GM23248 (cell line): ENCODE measurements around the gene CHST4. TPM values are rescaled to one million over a fixed set of nuclear protein-coding genes. Genes with fewer than 3 reads are reported as not detected.
"Not testable (repeated sequence)": the region's sequence is repeated elsewhere in the genome, so short reads cannot be mapped to it uniquely, and the experiment has no call there.

ENCODE experiments used
- DNase-seq: peaks from one replicate; pipeline ENCODE4 v3.0.0-alpha.2; 2015
- H2AFZ ChIP-seq: fragments of 200-600 bp; sonication (generic); 2 replicates; pipeline ENCODE4 v1.6.1; 2016; ENCODE audit warnings: antibody characterized with exemption
- H3F3A ChIP-seq: fragments of 200-600 bp; sonication (generic); 2 replicates; pipeline ENCODE4 v1.6.1; 2016; ENCODE audit warnings: mild to moderate bottlenecking, antibody characterized with exemption, mixed run types; ENCODE audit not compliant: insufficient read depth
- H3K27ac ChIP-seq: fragments of 200-600 bp; sonication (generic); 2 replicates; pipeline ENCODE4 v1.5.1; 2016; ENCODE audit warnings: mild to moderate bottlenecking
- H3K27me3 ChIP-seq: fragments of 200-600 bp; sonication (generic); replicated peaks from 2 replicates; pipeline ENCODE4 v1.6.1; 2016; ENCODE audit warnings: mild to moderate bottlenecking; ENCODE audit not compliant: insufficient read depth
- H3K36me3 ChIP-seq: fragments of 200-600 bp; sonication (generic); 2 replicates; pipeline ENCODE4 v1.6.1; 2016; ENCODE audit warnings: low read depth, mild to moderate bottlenecking
- H3K4me1 ChIP-seq: fragments of 200-600 bp; sonication (generic); 2 replicates; pipeline ENCODE4 v1.6.1; 2016; ENCODE audit warnings: mild to moderate bottlenecking; ENCODE audit not compliant: insufficient read depth
- H3K4me2 ChIP-seq: fragments of 200-600 bp; sonication (generic); one replicate; pipeline ENCODE4 v1.6.1; 2016; ENCODE audit warnings: mild to moderate bottlenecking; ENCODE audit not compliant: unreplicated experiment
- H3K4me3 ChIP-seq: fragments of 200-600 bp; sonication (generic); 2 replicates; pipeline ENCODE4 v1.5.1; 2016; ENCODE audit warnings: mild to moderate bottlenecking
- H3K79me2 ChIP-seq: fragments of 200-600 bp; sonication (generic); 2 replicates; pipeline ENCODE4 v1.6.1; 2016; ENCODE audit warnings: mild to moderate bottlenecking; ENCODE audit not compliant: insufficient read depth
- H3K9ac ChIP-seq: fragments of 200-600 bp; sonication (generic); 2 replicates; pipeline ENCODE4 v1.6.1; 2016; ENCODE audit warnings: mild to moderate bottlenecking
- H3K9me2 ChIP-seq: fragments of 200-600 bp; sonication (generic); 2 replicates; pipeline ENCODE4 v1.6.1; 2016; ENCODE audit warnings: mixed run types, mild to moderate bottlenecking, moderate library complexity; ENCODE audit not compliant: insufficient read depth
- H3K9me3 ChIP-seq: fragments of 200-600 bp; sonication (generic); one replicate; pipeline ENCODE4 v1.6.1; 2017; ENCODE audit warnings: low read depth
- H4K20me1 ChIP-seq: fragments of 200-600 bp; sonication (generic); 2 replicates; pipeline ENCODE4 v1.6.0; 2016; ENCODE audit not compliant: insufficient read depth
- EZH2 ChIP-seq: fragments of 200-600 bp; sonication (generic); IDR thresholded peaks from 2 replicates; pipeline ENCODE4 v1.6.1; 2018; ENCODE audit warnings: antibody characterized with exemption, mild to moderate bottlenecking; ENCODE audit not compliant: insufficient read depth, poor library complexity, severe bottlenecking
- EZH2phosphoT487 ChIP-seq: fragments of 200-600 bp; sonication (generic); IDR thresholded peaks from 2 replicates; pipeline ENCODE4 v1.6.1; 2018; ENCODE audit warnings: antibody characterized with exemption, moderate library complexity, mild to moderate bottlenecking, low read depth; ENCODE audit not compliant: insufficient read depth
- WGBS, 2 experiments: methylation state at CpG; one replicate each; pipeline ENCODE4 v1.1.6; 2015 to 2017; ENCODE audit warnings: low lambda C conversion rate in 2 of 2, low coverage in 1 of 2; ENCODE audit errors: missing lambda C conversion rate in 2 of 2; 5-methylcytosine and 5-hydroxymethylcytosine counted together
- in situ Hi-C: fragments of 300-500 bp; cut with MboI; formaldehyde crosslinking; loops from 2 replicates; pipeline ENCODE4 v1.15.0; 2020
- polyA plus RNA-seq: library from polyadenylated mRNA; unstranded; fragments of >200 nt; fragmentation: Nextera tagmentation; extraction: Ambion mirVana; gene quantifications from 2 replicates; pipeline ENCODE4 v1.2.1, GENCODE V29; 2016
- total RNA-seq: library from RNA; depleted of rRNA; stranded (reverse); fragments of >200 nt; shearing (Covaris generic); gene quantifications from 2 replicates; pipeline ENCODE4 v1.2.3, GENCODE V29; 2014

Gene CHST4
- total and polyA plus RNA-seq, 2 experiments from 2014 or later, result not detected

DNA sequence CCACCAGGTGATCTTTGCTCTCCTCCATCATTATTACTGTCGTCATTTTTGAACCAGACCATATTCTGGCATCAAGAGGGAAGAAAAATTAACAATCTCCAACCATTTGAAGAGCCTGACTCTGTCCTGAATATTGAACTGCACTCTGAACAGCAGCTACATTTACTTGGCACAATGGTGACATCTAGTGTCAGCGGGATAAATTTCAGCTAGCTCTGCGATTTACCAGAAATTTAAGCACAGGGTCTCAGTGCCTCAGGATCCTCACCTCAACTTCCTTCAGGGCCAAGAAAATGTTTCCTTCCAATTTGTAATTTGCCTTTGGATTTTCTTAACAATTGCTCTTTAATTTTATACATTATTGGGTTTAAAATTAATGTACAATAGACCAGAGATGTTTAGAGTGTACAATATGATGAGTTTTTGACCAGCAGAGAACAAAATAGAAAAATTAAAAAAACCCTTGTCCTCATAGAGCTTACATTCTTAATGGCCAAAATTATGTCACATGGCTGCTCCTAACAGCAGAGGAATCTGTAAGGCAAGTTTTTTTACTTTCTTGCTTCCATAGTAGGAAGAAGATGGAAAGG, 26.4 kb upstream of the CHST4 start:
- no peaks in the 10 kb centered on the region for H3K9me2 ChIP-seq
- H3K9ac ChIP-seq, result no peak overlapping the region
- H4K20me1 ChIP-seq, result no peaks in the 10 kb centered on the region
- no peak overlapping the region for H3K4me3 ChIP-seq
- DNase-seq, result peak; percentile 71
- no peaks in the 10 kb centered on the region for H3K79me2 ChIP-seq
- no peaks in the 10 kb centered on the region for H3K36me3 ChIP-seq
- no peak overlapping the region for H3K4me2 ChIP-seq
- TF ChIP-seq EZH2 (no peak), EZH2phosphoT487 (no peak)
- H3K27me3 ChIP-seq, result no peaks in the 10 kb centered on the region
- H3K27ac ChIP-seq, result no peak overlapping the region
- no peaks in the 10 kb centered on the region for H3F3A ChIP-seq
- in situ Hi-C loops, result loop anchor here (5.0 kb wide), 1 partner anchor 83 kb away; no protein-coding TSS in a partner anchor
- no peaks in the 10 kb centered on the region for H3K9me3 ChIP-seq
- H2AFZ ChIP-seq, result no peak overlapping the region
- H3K4me1 ChIP-seq, result no peaks in the 10 kb centered on the region
- 1 to 3% methylated on average over 3 of the region's 3 CpGs for WGBS, 2 experiments

DNA sequence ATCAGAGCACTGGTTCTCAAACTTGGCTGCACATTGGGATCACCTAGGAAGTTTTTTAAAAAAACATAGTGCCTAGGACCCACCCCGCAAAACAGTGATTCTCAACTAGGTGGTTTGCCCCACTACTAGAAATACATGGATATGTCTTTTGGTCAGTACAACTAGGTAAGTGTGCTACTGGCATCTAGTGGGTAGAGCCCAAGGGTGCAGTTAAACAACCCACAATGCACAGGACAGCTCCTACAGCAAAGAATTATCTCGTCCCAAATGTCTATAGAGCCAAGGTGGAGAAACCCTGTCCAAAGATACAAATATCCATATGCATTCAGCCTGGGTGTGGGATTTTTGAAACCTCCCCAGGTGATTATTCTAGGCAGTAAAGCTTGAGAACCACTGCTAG, 25.3 kb upstream of the CHST4 start:
- Histone ChIP-seq H3K9ac (no peak overlapping the region), H4K20me1 (no peaks in the 10 kb centered on the region), H3K4me1 (no peaks in the 10 kb centered on the region), H3K9me2 (no peaks in the 10 kb centered on the region), H3K36me3 (no peaks in the 10 kb centered on the region), H3F3A (no peaks in the 10 kb centered on the region), H3K9me3 (no peaks in the 10 kb centered on the region), H3K27ac (no peak overlapping the region), H2AFZ (no peak overlapping the region), H3K27me3 (no peaks in the 10 kb centered on the region), H3K4me3 (no peak overlapping the region), H3K4me2 (no peak overlapping the region), H3K79me2 (no peaks in the 10 kb centered on the region)
- DNase-seq, result no peak
- in situ Hi-C loops, result no loop called here
- 32 to 46% methylated on average over 2 of the region's 2 CpGs for WGBS, 2 experiments
- TF ChIP-seq EZH2 (no peak), EZH2phosphoT487 (no peak)

DNA sequence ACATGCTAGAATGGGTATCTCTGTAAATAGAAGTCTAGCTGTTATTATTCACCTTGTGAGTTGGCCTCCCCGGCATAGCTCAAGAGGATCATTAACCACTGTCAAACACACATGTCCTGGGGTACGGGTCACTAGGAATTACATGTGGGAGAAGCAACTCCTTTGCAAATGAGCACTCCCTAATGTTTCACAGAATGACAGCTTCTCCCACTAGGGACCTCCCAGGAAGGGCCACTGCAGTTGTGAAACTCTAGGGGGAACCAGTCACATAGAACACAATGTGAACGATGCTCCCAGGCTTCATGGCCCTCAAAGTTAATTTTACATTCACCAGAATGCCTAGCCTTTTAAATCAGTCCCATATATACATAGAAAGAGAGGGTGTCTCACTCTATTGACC, 24.7 kb upstream of the CHST4 start:
- Histone ChIP-seq H3K27me3 (no peaks in the 10 kb centered on the region), H3K27ac (no peak overlapping the region), H3K79me2 (no peaks in the 10 kb centered on the region), H4K20me1 (no peaks in the 10 kb centered on the region), H3K9me2 (no peaks in the 10 kb centered on the region), H3K9me3 (no peaks in the 10 kb centered on the region), H3K4me3 (no peak overlapping the region), H3K9ac (no peak overlapping the region), H3K36me3 (no peaks in the 10 kb centered on the region), H3K4me2 (no peak overlapping the region), H2AFZ (no peak overlapping the region), H3F3A (no peaks in the 10 kb centered on the region), H3K4me1 (no peaks in the 10 kb centered on the region)
- no peak for DNase-seq
- TF ChIP-seq EZH2phosphoT487, result no peak
- no peak for TF ChIP-seq EZH2
- in situ Hi-C loops, result no loop called here
- WGBS, 2 experiments, result 37 to 49% methylated on average over 3 of the region's 3 CpGs

DNA sequence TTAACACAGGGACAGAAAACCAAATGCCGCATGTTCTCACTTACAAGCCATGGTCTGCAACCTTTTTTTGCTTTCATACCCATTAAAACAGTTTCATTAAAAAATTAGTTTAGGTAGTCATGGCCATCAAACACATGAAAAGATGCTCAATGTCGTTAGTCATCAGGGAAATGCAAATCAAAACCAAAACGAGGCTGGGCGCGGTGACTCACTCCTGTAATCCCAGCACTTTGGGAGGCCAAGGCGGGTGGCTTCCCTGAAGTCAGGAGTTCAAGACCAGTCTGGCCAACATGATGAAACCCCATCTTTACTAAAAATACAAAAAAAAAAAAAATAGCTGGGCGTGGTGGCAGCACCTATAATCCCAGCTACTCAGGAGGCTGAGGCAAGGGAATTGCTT, 22.2 kb upstream of the CHST4 start:
- H3K36me3 ChIP-seq, in situ Hi-C loops, H3F3A ChIP-seq, H4K20me1 ChIP-seq, H3K4me3 ChIP-seq, DNase-seq, H3K79me2 ChIP-seq, H3K4me2 ChIP-seq, H3K4me1 ChIP-seq, H2AFZ ChIP-seq, H3K9ac ChIP-seq, H3K27me3 ChIP-seq, H3K9me2 ChIP-seq, H3K27ac ChIP-seq, H3K9me3 ChIP-seq: not testable (repeated sequence)
- 58 to 59% methylated on average over 7 of the region's 7 CpGs for WGBS, 2 experiments

DNA sequence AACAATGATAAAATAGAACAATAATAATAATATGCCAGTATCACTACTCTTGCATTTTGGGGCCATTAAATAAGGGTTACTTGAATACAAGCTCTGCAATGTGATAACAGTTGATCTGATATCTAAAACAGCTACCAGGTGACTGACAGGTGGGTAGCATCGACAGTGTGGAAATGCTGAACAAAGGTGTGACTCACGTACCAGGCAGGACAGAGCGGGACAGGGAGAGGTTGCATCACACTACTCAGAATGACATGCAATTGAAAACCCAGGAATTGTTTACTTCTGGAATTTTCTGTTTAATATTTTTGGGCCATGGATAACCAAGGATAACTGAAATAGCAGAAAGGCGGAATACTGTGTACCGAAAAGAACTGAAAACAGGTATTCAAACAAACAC, 21.3 kb upstream of the CHST4 start:
- Histone ChIP-seq H2AFZ (no peak overlapping the region), H3K9me3 (no peaks in the 10 kb centered on the region), H3K9ac (no peak overlapping the region), H3K4me3 (no peak overlapping the region), H3K27me3 (no peaks in the 10 kb centered on the region; the same call in 1 of the 2 replicates), H3F3A (no peaks in the 10 kb centered on the region), H4K20me1 (no peaks in the 10 kb centered on the region), H3K79me2 (no peaks in the 10 kb centered on the region), H3K4me1 (no peaks in the 10 kb centered on the region), H3K36me3 (no peaks in the 10 kb centered on the region), H3K4me2 (no peak overlapping the region), H3K9me2 (no peaks in the 10 kb centered on the region), H3K27ac (no peak overlapping the region)
- in situ Hi-C loops, result no loop called here
- TF ChIP-seq EZH2phosphoT487, result no peak
- TF ChIP-seq EZH2, result no peak
- no peak for DNase-seq
- 67 to 69% methylated on average over 5 of the region's 5 CpGs for WGBS, 2 experiments
